H1 (cell line): ENCODE measurements around the gene OR5AU1. TPM values are rescaled to one million over a fixed set of nuclear protein-coding genes. Genes with fewer than 3 reads are reported as not detected.

Experiments used
- CTCF ChIA-PET: fragments of 300-600 bp; sonication (Branson Sonifier 250); formaldehyde crosslinking; loops from one replicate; lab custom pipeline; 2021; ENCODE audit not compliant: partially characterized antibody; lab: Charles Lee
- POLR2A ChIA-PET: fragments of 300-600 bp; sonication (Branson Sonifier 250); formaldehyde crosslinking; loops from one replicate; lab custom pipeline; 2021; ENCODE audit warnings: inconsistent platforms; ENCODE audit not compliant: partially characterized antibody; lab: Charles Lee
- DNase-seq, 2 experiments: peaks; one replicate each; pipeline versions ENCODE4 v3.0.0 to v3.0.0-alpha.2; 2010 to 2022; ENCODE audit warnings: low spot score in 2 of 2, low read depth in 1 of 2, mixed read lengths in 1 of 2
- FAIRE-seq: peaks from 2 replicates; lab custom pipeline; 2011; peaks lifted over from hg19 to GRCh38; lab: Jason Lieb, UNC
- H2AFZ ChIP-seq: 2 replicates; pipeline ENCODE4 v1.8.1; 2012; ENCODE audit warnings: low read length, inconsistent platforms
- H2AK5ac ChIP-seq: 2 replicates; pipeline ENCODE4 v1.6.1; 2013; ENCODE audit warnings: low read depth, low read length
- H2BK120ac ChIP-seq: replicated peaks from 2 replicates; pipeline ENCODE3; 2013; ENCODE audit warnings: low read depth, low read length, inconsistent platforms
- H2BK12ac ChIP-seq: 2 replicates; pipeline ENCODE4 v1.6.1; 2013; ENCODE audit warnings: low read depth, low read length
- H2BK15ac ChIP-seq: 2 replicates; pipeline ENCODE4 v1.6.1; 2013; ENCODE audit warnings: low read length
- H2BK20ac ChIP-seq: 2 replicates; pipeline ENCODE4 v1.6.1; 2013; ENCODE audit warnings: low read length
- H2BK5ac ChIP-seq: 2 replicates; pipeline ENCODE4 v1.6.1; 2013; ENCODE audit warnings: low read depth, low read length
- H3K14ac ChIP-seq: 2 replicates; pipeline ENCODE4 v1.6.1; 2013; ENCODE audit warnings: inconsistent platforms; ENCODE audit not compliant: insufficient read length
- H3K18ac ChIP-seq: 2 replicates; pipeline ENCODE4 v1.6.1; 2013; ENCODE audit warnings: low read length; ENCODE audit errors: extremely low read depth
- H3K23ac ChIP-seq: 2 replicates; pipeline ENCODE4 v1.6.1; 2013; ENCODE audit warnings: inconsistent platforms; ENCODE audit not compliant: insufficient read length
- H3K23me2 ChIP-seq: 2 replicates; pipeline ENCODE4 v1.6.1; 2013; ENCODE audit warnings: low read depth, low read length
- H3K27ac ChIP-seq: 2 replicates; pipeline ENCODE4 v1.6.1; 2011; ENCODE audit warnings: low read depth, low read length, inconsistent platforms
- H3K27me3 ChIP-seq, 4 experiments: replicated peaks in 1 of 4; 1 replicate in 1 of 4; 2 replicates in 3 of 4; pipeline versions ENCODE4 v1.6.1 to v1.8.1; 2011 to 2013; ENCODE audit warnings: low read length in 3 of 4, mild to moderate bottlenecking in 3 of 4, inconsistent platforms in 2 of 4, mixed read lengths in 2 of 4, moderate library complexity in 1 of 4; ENCODE audit not compliant: control insufficient read depth in 3 of 4, insufficient read depth in 3 of 4; ENCODE audit errors: extremely low read depth in 1 of 4
- H3K36me3 ChIP-seq, 4 experiments: 2 replicates each; pipeline versions ENCODE4 v1.6.1 to v1.8.1; 2011 to 2013; ENCODE audit warnings: mild to moderate bottlenecking in 4 of 4, low read length in 3 of 4, moderate library complexity in 2 of 4, control low read depth in 1 of 4, inconsistent platforms in 1 of 4; ENCODE audit not compliant: insufficient read depth in 4 of 4, control insufficient read depth in 2 of 4
- H3K4ac ChIP-seq: replicated peaks from 2 replicates; pipeline ENCODE3; 2013; ENCODE audit warnings: low read length, low read depth, mixed read lengths, inconsistent platforms; ENCODE audit not compliant: insufficient read length
- H3K4me1 ChIP-seq, 4 experiments: replicated peaks in 1 of 4; 1 replicate in 1 of 4; 2 replicates in 3 of 4; pipeline versions ENCODE4 v1.6.1 to v1.8.1; 2011 to 2013; ENCODE audit warnings: low read length in 3 of 4, inconsistent platforms in 2 of 4, mixed read lengths in 1 of 4; ENCODE audit not compliant: insufficient read depth in 4 of 4, control insufficient read depth in 3 of 4
- H3K4me2 ChIP-seq, 2 experiments: 2 replicates each; pipeline versions ENCODE4 v1.6.1 to v1.8.1; 2011 to 2013; ENCODE audit warnings: low read depth in 2 of 2, low read length in 2 of 2, control low read depth in 1 of 2, inconsistent platforms in 1 of 2, mild to moderate bottlenecking in 1 of 2; ENCODE audit not compliant: insufficient read depth in 1 of 2
- H3K4me3 ChIP-seq, 4 experiments: fragments of 200-600, 300-600 bp in 1 of 4; sonication (generic), shearing (Covaris generic), sonication (Bioruptor Twin) in 1 of 4; 2 replicates each; pipeline versions ENCODE4 v1.5.1 to v1.8.1; 2011 to 2016; ENCODE audit warnings: low read length in 4 of 4, low read depth in 3 of 4, control low read depth in 2 of 4, inconsistent platforms in 2 of 4, mild to moderate bottlenecking in 2 of 4, mixed read lengths in 1 of 4, moderate library complexity in 1 of 4; ENCODE audit not compliant: insufficient read depth in 2 of 4; ENCODE audit errors: extremely low read depth in 1 of 4
- H3K56ac ChIP-seq: replicated peaks from 2 replicates; pipeline ENCODE3; 2013; ENCODE audit warnings: low read depth, mild to moderate bottlenecking, mixed read lengths, low read length, inconsistent platforms; ENCODE audit not compliant: insufficient read length
- H3K79me1 ChIP-seq: 2 replicates; pipeline ENCODE4 v1.6.1; 2013; ENCODE audit warnings: low read depth, low read length, control low read depth
- H3K79me2 ChIP-seq, 2 experiments: 2 replicates each; pipeline versions ENCODE4 v1.6.1 to v1.8.1; 2012 to 2013; ENCODE audit warnings: low read length in 2 of 2, mild to moderate bottlenecking in 2 of 2, inconsistent platforms in 1 of 2; ENCODE audit not compliant: insufficient read depth in 2 of 2, control insufficient read depth in 1 of 2
- H3K9ac ChIP-seq, 4 experiments: replicated peaks in 1 of 4; 1 replicate in 1 of 4; 2 replicates in 3 of 4; pipeline versions ENCODE4 v1.6.1 to v1.8.1; 2011 to 2013; ENCODE audit warnings: low read depth in 3 of 4, low read length in 3 of 4, control low read depth in 2 of 4, mild to moderate bottlenecking in 2 of 4, moderate library complexity in 2 of 4, inconsistent platforms in 1 of 4; ENCODE audit errors: extremely low read depth in 1 of 4
- H3K9me3 ChIP-seq, 2 experiments: 2 replicates each; pipeline versions ENCODE4 v1.6.1 to v1.8.1; 2012 to 2013; ENCODE audit warnings: mild to moderate bottlenecking in 2 of 2, moderate library complexity in 2 of 2, control low read depth in 1 of 2, inconsistent platforms in 1 of 2, low read depth in 1 of 2, low read length in 1 of 2, mixed read lengths in 1 of 2; ENCODE audit not compliant: insufficient read depth in 2 of 2
- H4K20me1 ChIP-seq, 2 experiments: replicated peaks in 1 of 2; 2 replicates each; pipeline versions ENCODE3 to v1.8.1; 2011 to 2013; ENCODE audit warnings: inconsistent platforms in 2 of 2, low read length in 2 of 2, mild to moderate bottlenecking in 1 of 2; ENCODE audit not compliant: insufficient read depth in 2 of 2, control insufficient read depth in 1 of 2
- H4K5ac ChIP-seq: 2 replicates; pipeline ENCODE4 v1.6.1; 2013; ENCODE audit warnings: low read length, low read depth, mixed read lengths, inconsistent platforms; ENCODE audit not compliant: insufficient read length
- H4K8ac ChIP-seq: 2 replicates; pipeline ENCODE4 v1.8.0; 2013; ENCODE audit warnings: mild to moderate bottlenecking, moderate library complexity, low read length, inconsistent platforms; ENCODE audit not compliant: insufficient read depth; ENCODE audit errors: extremely low read depth
- H4K91ac ChIP-seq: replicated peaks from 2 replicates; pipeline ENCODE3; 2013; ENCODE audit warnings: low read length, mixed read lengths, inconsistent platforms; ENCODE audit not compliant: insufficient read length
- FOSL1 ChIP-seq: IDR thresholded peaks from 2 replicates; pipeline ENCODE4 v1.6.1; 2011; ENCODE audit warnings: mild to moderate bottlenecking, low read depth, low read length, moderate library complexity; ENCODE audit not compliant: insufficient read depth
- POLR2AphosphoS5 ChIP-seq: IDR thresholded peaks from 2 replicates; pipeline ENCODE4 v1.6.1; 2011; ENCODE audit warnings: low read depth, low read length
- WGBS, 2 experiments: shearing (Covaris generic) in 1 of 2; methylation state at CpG; one replicate each; pipeline versions ENCODE4 v1.1.6 to v1.1.7; 2013 to 2015; ENCODE audit warnings: low lambda C conversion rate in 2 of 2, mixed read lengths in 2 of 2, inconsistent platforms in 1 of 2, low coverage in 1 of 2, missing lambda C conversion rate in 1 of 2; ENCODE audit not compliant: insufficient replicate concordance in 2 of 2, insufficient coverage in 1 of 2, insufficient read length in 1 of 2; ENCODE audit errors: extremely low coverage in 1 of 2, missing lambda C conversion rate in 1 of 2; 5-methylcytosine and 5-hydroxymethylcytosine counted together
- polyA plus RNA-seq, 7 experiments: library from polyadenylated mRNA; depleted of rRNA in 3 of 7; stranded (reverse) in 5 of 7; unstranded in 2 of 7; fragments of >200 nt in 5 of 7; fragments of 200-250 nt in 2 of 7; gene quantifications; 1 replicate in 5 of 7; 2 replicates in 1 of 7; 4 replicates in 1 of 7; pipeline versions ENCODE4 v1.2.1 to v1.2.3, GENCODE V29; 2011 to 2013; ENCODE audit warnings: missing spikeins in 2 of 7, mixed read lengths in 2 of 7
- total RNA-seq: library from RNA; stranded (reverse); fragmentation: NEBNext Ultra II Directional; extraction: Animal tissue kit (Norgen Biotek cat#: 25700); gene quantifications from 2 replicates; pipeline ENCODE4 v1.2.1, GENCODE V29; 2021

The OR5AU1 gene
- total and polyA plus RNA-seq, 2 of the 8 experiments (the other 6 are each of a cell fraction or from before 2014, with no cell fraction given): not detected

DNA sequence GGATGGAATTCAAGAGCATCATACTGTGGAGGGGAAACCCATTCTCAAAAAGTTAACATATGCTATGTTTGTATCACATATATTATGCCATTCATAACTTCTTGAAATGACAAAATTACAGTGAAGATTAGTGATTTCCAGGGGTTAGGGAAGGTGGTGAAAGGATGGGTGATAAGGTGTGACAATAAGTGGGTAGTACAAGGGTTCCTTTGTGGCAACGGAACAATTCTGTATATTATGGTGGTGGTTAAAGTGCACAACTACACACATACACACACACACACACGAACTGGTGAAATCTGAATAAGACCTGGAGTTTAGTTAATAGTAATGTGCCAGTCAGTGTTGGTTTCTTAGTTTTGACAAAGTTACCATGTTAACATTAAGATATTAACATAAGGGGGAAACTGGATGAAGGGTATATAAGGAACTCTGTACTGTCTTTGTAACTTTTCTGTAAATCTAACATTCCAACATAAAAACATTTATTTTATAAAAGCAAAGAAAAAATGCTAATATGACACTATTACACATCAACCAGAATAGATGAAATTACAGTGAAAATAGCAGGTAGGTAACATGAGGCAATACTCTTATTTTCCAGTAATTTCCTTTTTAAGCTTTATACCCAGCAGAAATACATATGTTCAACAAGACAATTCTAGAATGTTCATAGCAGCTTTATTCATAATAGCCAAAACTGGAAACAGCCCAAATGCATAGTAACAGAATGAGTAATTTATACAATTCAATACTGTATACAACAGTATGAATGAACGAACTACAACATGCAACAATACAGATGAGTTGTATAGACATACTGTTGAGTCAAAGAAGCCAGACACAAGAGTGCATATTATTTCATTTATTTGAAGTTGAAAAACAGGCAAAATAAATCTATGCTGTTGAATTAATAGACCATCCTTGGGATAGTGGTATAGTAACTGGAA lies 44.0 kb upstream of the OR5AU1 start:
- no peak for DNase-seq
- Histone ChIP-seq H4K20me1 (peaks cover 0 to 1% of the 10 kb centered on the region in 2 experiments), H2AFZ (no peak overlapping the region), H3K4me3 (no peak overlapping the region), H4K8ac (no peak overlapping the region), H3K4ac (no peak overlapping the region), H4K91ac (no peak overlapping the region), H3K56ac (no peak overlapping the region), H3K79me1 (0 out of 2 replicates have a peak, but pooled peaks cover 3% of the 10 kb centered on the region), H2BK5ac (no peak overlapping the region), H2BK20ac (no peak overlapping the region), H3K79me2 (no peaks in the 10 kb centered on the region), H4K5ac (no peak overlapping the region), H2BK12ac (no peak overlapping the region), H3K27ac (no peak overlapping the region), H2BK15ac (no peak overlapping the region), H3K4me2 (no peak overlapping the region), H2AK5ac (no peak overlapping the region), H3K18ac (no peak overlapping the region), H3K36me3 (no peaks in the 10 kb centered on the region), H3K27me3 (no peaks in the 10 kb centered on the region), H3K9ac (no peak overlapping the region), H3K9me3 (no peaks in the 10 kb centered on the region), H3K4me1 (peaks cover 0 to 13% (median 0%) of the 10 kb centered on the region in 4 experiments; a peak in 1 of 7 replicates), H3K14ac (no peak overlapping the region), H3K23ac (no peak overlapping the region), H2BK120ac (no peak overlapping the region), H3K23me2 (no peaks in the 10 kb centered on the region)
- ChIA-PET POLR2A (interaction anchor here (2.0 kb wide), 1 partner anchor 9 kb away, joined by 4 read pairs; no protein-coding TSS in a partner anchor), CTCF (no interaction called here)
- TF ChIP-seq POLR2AphosphoS5 (peak; percentile 70), FOSL1 (no peak)
- no peak for FAIRE-seq
- WGBS, 2 experiments: 82% methylated on average over 3 of the region's 3 CpGs; no CpG with 5 or more reads in 1 of the 2 experiments
